Measurements from ENCODE around the gene APCDD1.

APCDD1 gene

GRCh38 chr18:10477121-10477862 lies 22.9 kb downstream of the APCDD1 start:
- H3K79me2 ChIP-seq (ENCODE audit: insufficient read depth, low read length) = no peaks in the 10 kb centered on the region
- no peak overlapping the region for H3K27ac ChIP-seq (ENCODE audit: low read length)
- H3K4me1 ChIP-seq (ENCODE audit: insufficient read depth, low read length) = peaks cover 7% of the 10 kb centered on the region
- no peak overlapping the region for H2AFZ ChIP-seq (ENCODE audit: low read depth, low read length)
- no peaks in the 10 kb centered on the region for H4K20me1 ChIP-seq (ENCODE audit: insufficient read depth, low read length)
- no peaks in the 10 kb centered on the region for H3K9me3 ChIP-seq (ENCODE audit: insufficient read depth, low read length, severe bottlenecking)
- no peak overlapping the region for H3K4me3 ChIP-seq (ENCODE audit: low read depth in 1 of 2, low read length in 2 of 2)
- no peak for TF ChIP-seq EZH2 (IDR thresholded peaks at IDR 0.05; ENCODE audit: borderline replicate concordance, low read depth, low read length, severe bottlenecking)
- H3K27me3 ChIP-seq (ENCODE audit: insufficient read depth, low read length, poor library complexity) = no peaks in the 10 kb centered on the region
- no peaks in the 10 kb centered on the region for H3K36me3 ChIP-seq (ENCODE audit: insufficient read depth, low read length)
- ATAC-seq (ENCODE audit: insufficient read depth, low read depth) (no peak), DNase-seq (no peak)
- H3K9ac ChIP-seq (ENCODE audit: low read depth, low read length) = no peak overlapping the region
- no peak overlapping the region for H3K4me2 ChIP-seq (ENCODE audit: insufficient read depth, low read length)

GRCh38 chr18:10477863-10478260 lies 23.4 kb downstream of the APCDD1 start:
- H3K36me3 ChIP-seq (ENCODE audit: insufficient read depth, low read length) = no peaks in the 10 kb centered on the region
- ATAC-seq (ENCODE audit: insufficient read depth, low read depth) (no peak), DNase-seq (no peak)
- H3K79me2 ChIP-seq (ENCODE audit: insufficient read depth, low read length) = no peaks in the 10 kb centered on the region
- no peak overlapping the region for H3K27ac ChIP-seq (ENCODE audit: low read length)
- H3K4me3 ChIP-seq (ENCODE audit: low read depth in 1 of 2, low read length in 2 of 2) = no peak overlapping the region
- no peak overlapping the region for H3K4me2 ChIP-seq (ENCODE audit: insufficient read depth, low read length)
- H3K27me3 ChIP-seq (ENCODE audit: insufficient read depth, low read length, poor library complexity) = no peaks in the 10 kb centered on the region
- TF ChIP-seq, protein P1, sequence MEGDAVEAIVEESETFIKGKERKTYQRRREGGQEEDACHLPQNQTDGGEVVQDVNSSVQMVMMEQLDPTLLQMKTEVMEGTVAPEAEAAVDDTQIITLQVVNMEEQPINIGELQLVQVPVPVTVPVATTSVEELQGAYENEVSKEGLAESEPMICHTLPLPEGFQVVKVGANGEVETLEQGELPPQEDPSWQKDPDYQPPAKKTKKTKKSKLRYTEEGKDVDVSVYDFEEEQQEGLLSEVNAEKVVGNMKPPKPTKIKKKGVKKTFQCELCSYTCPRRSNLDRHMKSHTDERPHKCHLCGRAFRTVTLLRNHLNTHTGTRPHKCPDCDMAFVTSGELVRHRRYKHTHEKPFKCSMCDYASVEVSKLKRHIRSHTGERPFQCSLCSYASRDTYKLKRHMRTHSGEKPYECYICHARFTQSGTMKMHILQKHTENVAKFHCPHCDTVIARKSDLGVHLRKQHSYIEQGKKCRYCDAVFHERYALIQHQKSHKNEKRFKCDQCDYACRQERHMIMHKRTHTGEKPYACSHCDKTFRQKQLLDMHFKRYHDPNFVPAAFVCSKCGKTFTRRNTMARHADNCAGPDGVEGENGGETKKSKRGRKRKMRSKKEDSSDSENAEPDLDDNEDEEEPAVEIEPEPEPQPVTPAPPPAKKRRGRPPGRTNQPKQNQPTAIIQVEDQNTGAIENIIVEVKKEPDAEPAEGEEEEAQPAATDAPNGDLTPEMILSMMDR (IDR thresholded peaks at IDR 0.05; ENCODE audit: borderline replicate concordance, extremely low read depth, low read length, poor library complexity, severe bottlenecking) = no peak
- TF ChIP-seq EZH2 (IDR thresholded peaks at IDR 0.05; ENCODE audit: borderline replicate concordance, low read depth, low read length, severe bottlenecking) = no peak
- H3K9me3 ChIP-seq (ENCODE audit: insufficient read depth, low read length, severe bottlenecking) = no peaks in the 10 kb centered on the region
- H3K4me1 ChIP-seq (ENCODE audit: insufficient read depth, low read length) = peaks cover 12% of the 10 kb centered on the region
- no peaks in the 10 kb centered on the region for H4K20me1 ChIP-seq (ENCODE audit: insufficient read depth, low read length)
- H3K9ac ChIP-seq (ENCODE audit: low read depth, low read length) = no peak overlapping the region
- no peak overlapping the region for H2AFZ ChIP-seq (ENCODE audit: low read depth, low read length)

DNA sequence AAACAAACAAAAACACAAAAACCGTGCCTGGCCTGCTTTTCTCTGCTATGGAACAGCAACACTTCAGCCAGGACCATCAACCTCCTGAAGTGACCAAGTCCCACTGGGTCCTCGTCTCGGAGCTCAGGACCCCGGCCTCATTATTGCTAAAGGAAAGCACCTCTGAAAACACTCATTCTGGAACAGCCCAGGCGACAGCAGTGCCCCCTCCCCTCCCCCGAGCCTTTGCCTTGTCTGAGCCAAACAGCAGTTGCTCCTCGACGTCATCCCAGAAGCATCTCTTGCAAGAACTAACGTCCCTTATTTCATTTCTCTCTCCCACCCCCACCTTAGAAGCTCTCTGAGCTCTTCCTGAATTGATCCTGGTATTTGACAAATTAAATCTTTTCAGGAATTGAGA lies 27.4 kb downstream of the APCDD1 start:
- Histone ChIP-seq H3K9ac (ENCODE audit: low read depth, low read length) (no peak overlapping the region), H3K9me3 (ENCODE audit: insufficient read depth, low read length, severe bottlenecking) (no peaks in the 10 kb centered on the region), H3K27me3 (ENCODE audit: insufficient read depth, low read length, poor library complexity) (no peaks in the 10 kb centered on the region), H2AFZ (ENCODE audit: low read depth, low read length) (no peak overlapping the region), H3K27ac (ENCODE audit: low read length) (peak overlapping the region; percentile 78; the same call in 1 of the 2 replicates), H3K36me3 (ENCODE audit: insufficient read depth, low read length) (no peaks in the 10 kb centered on the region), H3K4me3 (ENCODE audit: low read depth in 1 of 2, low read length in 2 of 2) (no peak overlapping the region), H3K4me1 (ENCODE audit: insufficient read depth, low read length) (peaks cover 40% of the 10 kb centered on the region), H3K79me2 (ENCODE audit: insufficient read depth, low read length) (no peaks in the 10 kb centered on the region), H4K20me1 (ENCODE audit: insufficient read depth, low read length) (peaks cover 2% of the 10 kb centered on the region; the same call in 1 of the 2 replicates), H3K4me2 (ENCODE audit: insufficient read depth, low read length) (no peak overlapping the region)
- DNase-seq = no peak
- TF ChIP-seq, protein P1 (IDR thresholded peaks at IDR 0.05; ENCODE audit: borderline replicate concordance, extremely low read depth, low read length, poor library complexity, severe bottlenecking) = no peak
- ATAC-seq (ENCODE audit: insufficient read depth, low read depth) = no peak

DNA sequence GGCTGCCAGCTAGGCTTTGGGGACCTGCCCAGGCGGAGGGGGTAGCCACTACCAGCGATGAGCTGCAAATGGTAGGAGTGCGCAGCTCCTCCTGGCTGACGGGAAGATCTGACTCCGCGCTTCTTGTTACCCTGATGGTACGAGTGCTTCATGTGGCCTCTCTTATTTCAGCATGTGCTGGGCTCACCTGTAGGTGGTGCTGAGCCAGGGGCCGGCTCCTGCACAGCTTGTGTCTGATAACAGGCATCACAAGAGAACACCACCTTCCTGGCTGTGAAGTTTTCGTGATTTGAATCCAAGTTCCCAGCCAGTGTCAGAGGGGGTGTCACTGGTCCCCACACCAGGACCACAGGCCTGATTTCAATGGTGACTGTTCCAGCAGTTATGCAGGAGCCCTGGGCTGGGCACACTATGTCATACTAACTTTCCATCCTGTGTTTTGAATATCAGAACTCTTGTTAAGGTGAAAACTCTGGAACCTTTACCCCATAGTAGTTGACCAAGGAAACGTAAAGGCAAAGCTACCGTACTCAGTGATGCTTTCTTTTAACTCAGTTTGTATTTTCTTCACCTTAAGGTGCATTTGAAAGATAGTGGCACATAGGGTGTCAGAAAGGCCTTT lies 28.0 kb downstream of the APCDD1 start:
- Histone ChIP-seq H4K20me1 (ENCODE audit: insufficient read depth, low read length) (peaks cover 2% of the 10 kb centered on the region; the same call in 1 of the 2 replicates), H2AFZ (ENCODE audit: low read depth, low read length) (no peak overlapping the region; the same call in 1 of the 2 replicates), H3K36me3 (ENCODE audit: insufficient read depth, low read length) (no peaks in the 10 kb centered on the region), H3K9ac (ENCODE audit: low read depth, low read length) (peak overlapping the region; percentile 25), H3K4me2 (ENCODE audit: insufficient read depth, low read length) (peak overlapping the region; percentile 56; the same call in 1 of the 2 replicates), H3K4me1 (ENCODE audit: insufficient read depth, low read length) (peaks cover 42% of the 10 kb centered on the region), H3K9me3 (ENCODE audit: insufficient read depth, low read length, severe bottlenecking) (no peaks in the 10 kb centered on the region), H3K27ac (ENCODE audit: low read length) (peak overlapping the region; percentile 78), H3K4me3 (ENCODE audit: low read depth in 1 of 2, low read length in 2 of 2) (peak overlapping the region in 1 of 2 experiments; percentile 10; a peak in 1 of 4 replicates), H3K27me3 (ENCODE audit: insufficient read depth, low read length, poor library complexity) (no peaks in the 10 kb centered on the region), H3K79me2 (ENCODE audit: insufficient read depth, low read length) (no peaks in the 10 kb centered on the region)
- ATAC-seq (ENCODE audit: insufficient read depth, low read depth) = no peak
- TF ChIP-seq EZH2 (IDR thresholded peaks at IDR 0.05; ENCODE audit: borderline replicate concordance, low read depth, low read length, severe bottlenecking) = no peak
- TF ChIP-seq, protein P1 (IDR thresholded peaks at IDR 0.05; ENCODE audit: borderline replicate concordance, extremely low read depth, low read length, poor library complexity, severe bottlenecking) = peak; percentile 36
- no peak for DNase-seq
